ENCODE data around the gene NKD2. TPM values are rescaled to one million over a fixed set of nuclear protein-coding genes. Genes with fewer than 3 reads are reported as not detected.

The NKD2 gene
- total and polyA plus RNA-seq, 2 experiments from 2014 or later: 9.0 to 11.9 TPM

GRCh38 chr5:1002271-1002546, 6.4 kb upstream of the NKD2 start:
- Histone ChIP-seq H4K20me1 (replicated peaks; ENCODE audit: insufficient read depth) (no peaks in the 10 kb centered on the region), H3K9me2 (ENCODE audit: insufficient read depth) (no peaks in the 10 kb centered on the region), H3K27me3 (ENCODE audit: insufficient read depth) (peaks cover 45% of the 10 kb centered on the region), H3K4me2 (no peak overlapping the region), H3K4me1 (ENCODE audit: insufficient read depth) (no peaks in the 10 kb centered on the region), H2AFZ (no peak overlapping the region), H3F3A (replicated peaks; ENCODE audit: low read depth) (no peaks in the 10 kb centered on the region; the same call in 1 of the 2 replicates), H3K79me2 (replicated peaks; ENCODE audit: insufficient read depth) (no peaks in the 10 kb centered on the region), H3K4me3 (no peak overlapping the region), H3K36me3 (ENCODE audit: insufficient read depth) (no peaks in the 10 kb centered on the region), H3K27ac (ENCODE audit: low read depth) (no peak overlapping the region)
- Mint-ChIP-seq H3K4me1 (peaks cover 14% of the 10 kb centered on the region), H3K4me3 (no peak overlapping the region), H3K27ac (no peak overlapping the region), H3K27me3 (ENCODE audit: insufficient read depth, low read depth, poor library complexity) (peaks cover 42% of the 10 kb centered on the region), H3K9me3 (no peaks in the 10 kb centered on the region), H3K36me3 (ENCODE audit: low read depth) (no peaks in the 10 kb centered on the region)
- TF ChIP-seq STAT1 (IDR thresholded peaks at IDR 0.05; ENCODE audit: unreplicated experiment) (no peak), EZH2 (IDR thresholded peaks at IDR 0.05; ENCODE audit: low read depth, unreplicated experiment) (no peak), ZNF114 (CRISPR knock-in tag; IDR thresholded peaks at IDR 0.05) (no peak), CTCF (conservative IDR thresholded peaks at IDR 0.05; ENCODE audit: low read depth in 2 of 2) (no peak)
- ATAC-seq (no peak), DNase-seq (ENCODE audit: low spot score) (no peak)

GRCh38 chr5:1002836-1003235, 5.8 kb upstream of the NKD2 start:
- peaks cover 17% of the 10 kb centered on the region for H3K4me1 Mint-ChIP-seq
- no peaks in the 10 kb centered on the region; the same call in 1 of the 2 replicates for H3F3A ChIP-seq (replicated peaks; ENCODE audit: low read depth)
- H3K27me3 Mint-ChIP-seq (ENCODE audit: insufficient read depth, low read depth, poor library complexity): peaks cover 47% of the 10 kb centered on the region
- no peak overlapping the region for H3K27ac ChIP-seq (ENCODE audit: low read depth)
- no peak overlapping the region for H3K4me2 ChIP-seq
- H3K4me3 ChIP-seq: no peak overlapping the region
- H3K27ac Mint-ChIP-seq: no peak overlapping the region
- no peaks in the 10 kb centered on the region for H3K4me1 ChIP-seq (ENCODE audit: insufficient read depth)
- H2AFZ ChIP-seq: no peak overlapping the region
- H3K79me2 ChIP-seq (replicated peaks; ENCODE audit: insufficient read depth): no peaks in the 10 kb centered on the region
- DNase-seq (ENCODE audit: low spot score) (no peak), ATAC-seq (no peak)
- no peaks in the 10 kb centered on the region; the same call in 2 of the 3 replicates for H3K9me3 Mint-ChIP-seq
- H3K27me3 ChIP-seq (ENCODE audit: insufficient read depth): peaks cover 51% of the 10 kb centered on the region
- H3K4me3 Mint-ChIP-seq: no peak overlapping the region; the same call in 2 of the 3 replicates
- no peaks in the 10 kb centered on the region for H3K36me3 ChIP-seq (ENCODE audit: insufficient read depth)
- no peaks in the 10 kb centered on the region for H3K9me2 ChIP-seq (ENCODE audit: insufficient read depth)
- no peaks in the 10 kb centered on the region for H4K20me1 ChIP-seq (replicated peaks; ENCODE audit: insufficient read depth)
- no peaks in the 10 kb centered on the region for H3K36me3 Mint-ChIP-seq (ENCODE audit: low read depth)
- TF ChIP-seq POLR2AphosphoS5 (IDR thresholded peaks at IDR 0.05; ENCODE audit: low read depth) (no peak), ZNF462 (CRISPR knock-in tag; IDR thresholded peaks at IDR 0.05) (no peak), EZH2 (IDR thresholded peaks at IDR 0.05; ENCODE audit: low read depth, unreplicated experiment) (no peak), CTCF (conservative IDR thresholded peaks at IDR 0.05; ENCODE audit: low read depth in 2 of 2) (no peak), ETS1 (IDR thresholded peaks at IDR 0.05) (no peak), STAT1 (IDR thresholded peaks at IDR 0.05; ENCODE audit: unreplicated experiment) (no peak), ZNF114 (CRISPR knock-in tag; IDR thresholded peaks at IDR 0.05) (no peak), JUNB (IDR thresholded peaks at IDR 0.05; ENCODE audit: unreplicated experiment) (no peak), NANOG (IDR thresholded peaks at IDR 0.05; ENCODE audit: borderline replicate concordance) (no peak), EZH2phosphoT487 (IDR thresholded peaks at IDR 0.05; ENCODE audit: unreplicated experiment) (no peak), CREB1 (CRISPR knock-in tag; IDR thresholded peaks at IDR 0.05; ENCODE audit: low read depth) (no peak)

All from GM23338 (cell line).